OCI-M2 (cell line): Measurements from ENCODE around the gene HTR1D.
A peak's percentile ranks its signal among the peaks of the same experiment; 100 is the strongest.

ENCODE experiments used
- DNase-seq: peaks from one replicate; lab custom pipeline; 2025; ENCODE audit not compliant: unreplicated experiment; lab: John Stamatoyannopoulos, UW

Gene HTR1D

DNA sequence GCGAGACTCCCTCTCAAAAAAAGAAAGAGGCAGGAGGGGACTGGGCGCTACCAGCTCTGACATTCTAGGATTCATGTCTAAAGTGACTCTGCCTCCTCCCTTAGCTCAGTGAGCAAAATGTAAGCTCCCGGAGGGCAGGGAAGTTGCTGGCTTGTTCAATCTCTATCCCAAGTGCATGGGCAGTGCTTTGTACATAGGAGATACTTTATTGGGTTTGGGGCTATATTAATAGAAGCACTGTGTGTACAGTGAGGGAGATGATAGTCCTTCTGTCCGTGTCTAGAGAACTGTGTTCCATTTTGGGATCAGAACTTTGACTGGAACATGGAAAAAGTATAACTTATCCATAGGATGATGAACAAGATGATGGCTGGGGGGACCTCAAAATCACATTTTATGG lies 31.9 kb downstream of the HTR1D start:
- no peak for DNase-seq

DNA sequence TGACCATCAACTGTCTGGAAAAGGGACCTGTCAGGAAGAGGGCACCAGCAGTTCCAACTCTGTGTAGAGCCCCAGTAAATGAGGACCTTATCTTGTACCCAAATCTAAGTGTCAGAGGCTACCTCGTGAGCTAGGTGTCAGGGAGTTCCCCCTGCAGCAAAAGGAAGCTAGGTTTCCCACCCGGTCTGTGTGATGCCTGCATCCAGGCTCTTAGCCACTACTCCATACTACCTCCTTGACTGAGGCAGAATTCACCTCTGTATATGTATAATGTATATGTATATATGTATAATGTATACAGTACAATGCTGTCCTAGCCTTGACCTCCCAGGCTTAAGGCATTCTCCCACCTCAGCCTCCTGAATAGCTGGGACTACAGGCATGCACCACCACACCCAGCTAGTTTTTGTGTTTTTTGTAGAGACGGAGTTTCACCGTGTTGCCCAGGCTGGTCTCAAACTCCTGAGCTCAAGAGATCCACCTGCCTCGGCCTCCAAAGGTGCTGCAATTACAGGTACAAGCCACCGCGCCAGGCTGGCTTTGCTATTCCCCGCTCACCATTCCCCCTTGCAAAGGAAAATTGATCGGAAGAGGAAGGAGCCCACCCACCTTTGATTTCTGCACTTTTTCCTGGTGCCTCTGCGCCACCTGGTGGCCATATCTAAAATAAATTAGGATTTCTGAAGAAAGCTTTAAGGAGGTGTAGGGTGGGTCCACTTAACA lies 32.9 kb downstream of the HTR1D start:
- DNase-seq: no peak

DNA sequence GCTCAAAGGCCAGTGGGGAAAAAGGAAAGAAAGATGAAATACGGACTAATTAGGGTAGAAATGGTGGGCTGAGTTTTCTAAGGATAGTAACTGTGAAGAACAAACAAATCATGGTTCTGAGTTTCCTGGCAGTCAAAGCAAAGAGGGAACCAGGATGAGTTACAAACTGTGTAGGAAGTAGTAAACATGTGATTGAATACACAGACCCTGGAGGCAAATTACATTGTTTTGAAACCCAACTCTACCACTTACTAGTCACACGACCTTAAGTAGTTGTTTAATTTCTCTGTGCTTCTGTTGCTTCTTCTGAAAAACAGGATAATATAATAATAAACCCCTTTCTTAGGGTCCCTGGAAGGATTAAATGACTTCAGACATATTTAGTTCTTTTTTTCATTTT lies 37.4 kb downstream of the HTR1D start:
- no peak for DNase-seq

DNA sequence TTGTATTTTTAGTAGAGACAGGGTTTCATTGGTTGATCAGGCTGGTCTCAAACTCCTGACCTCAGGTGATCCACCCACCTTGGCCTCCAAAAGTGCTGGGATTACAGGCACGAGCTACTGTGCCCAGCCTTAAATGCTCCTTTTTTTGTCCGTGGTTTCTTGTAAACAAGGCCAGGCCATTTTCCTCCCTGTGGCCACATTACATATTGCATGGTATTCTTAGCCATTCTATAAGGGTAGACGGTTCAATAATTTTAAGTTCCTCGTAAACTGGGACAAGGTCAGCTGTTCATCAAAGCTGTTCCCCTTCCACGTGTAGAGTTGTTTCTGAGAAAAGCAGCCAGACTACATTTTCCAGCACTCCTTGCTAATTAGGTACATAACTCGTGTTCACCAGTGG lies 38.4 kb downstream of the HTR1D start:
- no peak for DNase-seq

DNA sequence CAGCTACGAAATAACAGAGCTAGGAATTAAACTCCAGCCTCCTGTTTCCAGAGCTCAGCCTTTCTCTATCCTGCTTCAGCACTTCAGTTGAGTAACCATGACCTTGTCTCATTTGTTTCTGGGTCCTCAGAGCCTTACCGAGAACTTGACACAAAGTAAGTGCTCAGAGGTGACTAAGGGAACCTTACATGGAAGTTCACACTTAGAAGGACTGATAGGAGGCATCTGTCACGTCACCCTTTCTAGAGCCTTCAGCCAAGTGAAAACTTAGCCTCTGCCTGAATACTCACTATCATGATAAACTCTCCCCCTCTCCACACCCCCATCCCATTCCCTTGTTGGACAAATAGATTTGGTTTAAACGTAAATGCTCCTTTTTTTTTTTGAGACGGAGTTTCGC lies 38.9 kb downstream of the HTR1D start:
- DNase-seq: no peak

DNA sequence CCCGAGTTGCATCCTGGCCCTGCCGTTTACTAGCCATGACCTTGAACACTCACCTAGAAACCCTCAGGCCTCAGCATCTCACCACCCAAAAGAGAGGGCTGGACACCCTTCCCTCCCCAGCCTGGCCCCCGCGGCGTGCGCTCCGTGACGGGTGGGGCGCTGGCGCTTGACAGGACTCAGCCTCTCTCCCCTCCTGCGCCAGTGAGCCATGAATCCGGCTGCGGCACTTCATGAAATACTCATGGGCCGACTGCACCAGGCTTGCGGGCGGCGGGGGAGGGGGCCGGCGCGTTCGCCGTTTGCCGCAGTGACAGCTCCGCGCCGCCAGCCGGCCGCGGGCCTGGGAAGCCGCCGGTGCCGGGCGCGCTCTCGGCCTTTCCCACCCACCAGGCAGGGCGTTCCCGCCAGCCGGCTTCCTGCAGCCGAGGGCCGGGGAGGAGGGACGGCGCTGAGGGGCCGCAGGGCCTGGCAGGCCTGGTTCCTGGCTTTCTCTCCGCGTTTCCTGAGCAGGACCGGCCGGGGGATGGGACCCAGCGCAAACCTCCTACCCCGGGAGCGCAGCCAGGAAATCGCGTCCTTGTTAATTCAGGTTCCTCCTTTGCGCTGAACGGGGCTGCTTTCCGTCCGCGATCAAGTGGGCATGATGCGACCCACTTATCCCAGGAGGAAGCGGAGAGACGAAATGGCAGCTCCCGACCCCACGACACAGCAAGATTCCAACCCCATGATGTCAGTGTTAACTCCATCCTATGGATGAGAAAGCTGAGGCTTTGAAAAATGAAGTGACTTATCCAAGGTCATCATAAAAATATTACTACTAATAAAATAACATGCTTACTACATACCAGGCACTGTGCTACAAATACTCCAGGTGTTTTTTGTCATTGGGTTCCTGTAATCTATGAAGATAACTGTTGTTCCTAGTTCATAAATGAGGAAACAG lies 39.6 kb downstream of the HTR1D start:
- no peak for DNase-seq

DNA sequence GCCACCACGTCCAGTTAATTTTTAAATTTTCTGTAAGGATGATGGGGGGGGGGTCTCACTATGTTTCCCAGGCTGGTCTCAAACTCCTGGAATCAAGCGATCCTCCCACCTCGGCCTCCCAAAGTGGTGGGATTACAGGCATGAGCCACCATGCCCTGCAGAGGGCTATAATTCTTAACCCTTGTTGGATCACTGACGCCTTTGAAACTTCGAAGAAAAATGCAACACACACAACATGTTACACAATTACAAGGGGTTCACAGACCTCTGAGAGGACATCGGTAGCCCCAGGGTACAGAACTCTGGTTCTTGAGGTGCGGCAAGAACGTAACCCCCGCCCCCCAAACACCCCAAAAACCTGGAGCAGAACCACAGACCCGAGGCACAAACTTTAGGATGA lies 40.3 kb downstream of the HTR1D start:
- DNase-seq: no peak

DNA sequence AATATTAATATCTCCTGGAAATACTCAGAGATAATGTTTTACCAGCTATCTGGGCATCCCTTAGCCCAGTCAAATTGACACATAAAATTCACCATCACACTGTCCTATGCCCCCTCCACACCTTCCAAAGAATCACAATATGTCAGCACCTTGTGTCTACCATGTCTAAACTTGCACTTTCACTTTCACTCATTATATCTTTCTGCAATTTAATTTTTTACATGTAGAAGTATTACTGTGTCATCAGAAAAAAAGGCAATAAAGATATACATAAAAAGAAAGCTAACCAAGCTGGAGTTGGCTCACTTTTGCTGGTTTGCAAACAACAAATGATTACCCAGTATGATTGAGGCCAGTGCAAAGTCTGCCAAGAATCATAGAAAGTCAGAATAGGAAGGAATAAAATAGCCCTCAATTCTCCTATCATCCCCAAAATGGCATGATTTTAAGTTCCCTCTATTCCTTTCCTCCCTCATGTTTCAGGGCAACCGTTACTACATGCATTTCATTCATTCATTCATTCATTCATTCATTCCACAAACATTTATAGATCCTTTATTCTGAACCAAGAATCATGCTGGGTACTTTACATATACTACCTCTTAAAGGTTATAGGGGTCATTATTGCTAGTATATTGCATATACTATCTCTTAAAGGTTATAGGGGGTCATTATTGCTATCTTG lies 42.7 kb downstream of the HTR1D start:
- DNase-seq: no peak

DNA sequence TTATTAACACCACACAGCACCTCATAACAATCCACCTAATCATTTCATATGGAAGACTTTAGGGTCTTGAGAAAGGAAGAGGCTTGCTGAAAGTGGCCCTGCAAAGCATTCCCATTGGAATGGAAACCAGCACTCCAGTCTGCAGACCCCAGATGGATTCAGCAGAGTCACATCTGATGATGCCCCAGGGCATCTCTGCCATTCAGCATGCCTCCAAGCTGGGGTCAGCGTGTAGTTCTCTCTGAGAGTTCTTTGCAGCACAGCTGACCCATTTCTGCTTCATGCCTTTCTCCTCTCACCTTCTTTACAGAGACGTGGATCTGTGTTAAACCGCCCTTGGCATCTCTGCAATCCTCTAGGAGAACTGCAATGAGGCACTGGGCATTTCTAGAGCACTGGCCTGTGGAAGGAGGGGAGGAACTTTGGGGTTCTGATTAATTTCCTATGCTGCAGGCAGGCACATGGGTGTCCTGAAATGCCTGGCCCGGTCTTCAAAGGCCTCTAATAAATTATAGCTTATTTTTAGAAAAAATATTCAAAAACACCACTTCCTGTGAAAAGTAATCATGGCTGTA lies 46.0 kb downstream of the HTR1D start:
- DNase-seq: no peak

DNA sequence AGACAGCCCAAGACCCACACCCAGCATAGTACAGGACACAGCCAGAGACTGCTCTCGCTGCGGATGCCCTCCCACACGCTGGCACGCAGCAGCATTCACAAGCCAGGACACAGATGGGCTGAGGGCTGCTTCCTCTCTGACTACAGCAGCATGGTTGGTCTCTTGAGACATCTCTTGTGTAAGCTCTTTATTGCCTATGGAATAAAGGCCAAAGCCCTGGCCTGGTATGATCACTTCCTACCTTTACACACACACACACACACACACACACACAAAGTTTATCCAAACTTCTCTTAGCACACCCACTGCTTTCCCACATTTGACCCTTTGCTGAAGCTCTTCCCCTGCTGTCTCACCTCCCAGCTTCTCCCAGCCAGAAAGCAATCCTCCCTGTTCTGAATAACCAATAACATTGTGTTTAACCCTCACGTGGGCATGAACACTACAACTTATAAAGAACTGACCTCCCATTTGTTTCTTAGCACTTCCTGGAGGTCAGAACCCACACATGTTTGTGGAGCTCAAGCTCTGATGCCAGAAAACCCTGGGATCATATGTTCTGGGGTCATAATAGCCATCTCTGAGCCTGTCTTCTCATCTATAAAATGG lies 47.5 kb downstream of the HTR1D start:
- no peak for DNase-seq

DNA sequence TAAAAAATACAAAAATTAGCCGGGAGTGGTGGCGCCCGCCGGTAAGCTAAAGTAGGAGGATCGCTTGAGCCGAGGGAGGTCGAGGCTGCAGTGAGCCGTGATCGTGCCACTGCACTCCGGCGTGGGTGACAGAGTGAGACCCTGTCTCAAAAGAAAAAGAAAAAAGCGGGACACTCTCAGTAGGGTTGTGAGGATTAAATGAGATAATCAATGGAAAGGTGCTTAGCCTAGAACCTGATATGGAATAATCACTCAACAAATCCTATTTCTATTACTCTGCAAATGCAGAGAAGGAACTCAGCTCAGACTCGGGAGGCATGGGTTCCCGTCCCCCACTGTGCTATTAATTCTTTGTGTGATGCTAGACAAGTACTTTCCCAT lies 48.1 kb downstream of the HTR1D start:
- DNase-seq: no peak

DNA sequence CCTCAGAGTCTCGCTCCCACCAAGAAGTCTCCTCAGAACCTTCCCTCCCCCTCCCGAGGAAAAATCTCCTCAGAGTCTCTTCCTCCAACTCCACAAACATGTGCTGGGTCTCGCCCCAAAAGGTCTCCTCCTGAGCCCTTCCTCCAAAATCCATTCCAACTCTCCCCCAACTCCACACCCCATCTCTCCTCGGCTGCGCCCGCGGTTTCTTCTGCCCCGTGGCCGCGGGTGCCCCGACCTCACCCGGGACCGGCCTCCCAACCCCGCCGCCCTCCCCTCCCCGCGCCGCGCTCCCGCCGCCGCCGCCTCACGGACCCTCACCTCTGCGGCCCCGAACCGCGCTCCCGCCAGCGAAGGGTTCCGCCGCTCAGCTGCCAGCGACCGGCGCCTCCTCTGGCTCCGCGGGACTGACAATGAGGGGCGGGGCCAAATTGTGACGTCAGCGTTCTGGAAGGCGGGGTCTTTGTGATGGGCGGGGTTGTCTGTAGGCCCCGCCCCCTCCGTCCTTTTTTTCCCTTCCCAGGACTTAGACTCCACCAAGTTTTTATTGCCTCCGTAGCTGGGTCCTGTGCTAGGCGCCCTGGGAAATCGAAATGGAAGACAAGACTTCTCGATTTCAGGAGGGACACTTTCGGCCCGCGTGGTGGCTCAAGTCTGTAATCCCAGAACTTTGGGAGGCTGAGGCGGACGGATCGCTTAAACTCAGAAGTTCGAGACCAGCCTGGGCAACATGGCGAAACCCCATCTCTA lies 48.7 kb downstream of the HTR1D start, which contains the start of gene LUZP1:
Gene LUZP1, minus strand, starts transcription at position 412 of the 750 bp plus-strand sequence.
- peak; percentile 68 for DNase-seq

DNA sequence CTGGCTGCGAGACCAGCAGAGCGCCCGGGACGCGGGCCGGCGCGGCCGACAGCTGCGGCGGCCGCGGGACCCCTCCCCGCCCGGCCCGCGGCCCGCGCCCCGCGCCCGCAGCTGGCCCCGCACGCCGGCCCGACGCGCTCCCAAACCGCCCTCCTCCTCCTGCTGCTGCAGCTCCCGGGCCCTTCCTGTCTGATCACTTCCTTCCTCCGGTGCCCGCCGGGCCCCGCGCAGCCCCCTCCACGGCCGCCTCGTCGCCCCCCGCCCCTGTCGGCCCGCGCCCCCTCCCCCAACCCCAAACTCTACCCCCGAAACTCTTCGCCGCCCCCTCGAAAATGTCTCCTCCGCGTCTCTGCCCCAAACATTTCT lies 49.2 kb downstream of the HTR1D start:
- no peak for DNase-seq

DNA sequence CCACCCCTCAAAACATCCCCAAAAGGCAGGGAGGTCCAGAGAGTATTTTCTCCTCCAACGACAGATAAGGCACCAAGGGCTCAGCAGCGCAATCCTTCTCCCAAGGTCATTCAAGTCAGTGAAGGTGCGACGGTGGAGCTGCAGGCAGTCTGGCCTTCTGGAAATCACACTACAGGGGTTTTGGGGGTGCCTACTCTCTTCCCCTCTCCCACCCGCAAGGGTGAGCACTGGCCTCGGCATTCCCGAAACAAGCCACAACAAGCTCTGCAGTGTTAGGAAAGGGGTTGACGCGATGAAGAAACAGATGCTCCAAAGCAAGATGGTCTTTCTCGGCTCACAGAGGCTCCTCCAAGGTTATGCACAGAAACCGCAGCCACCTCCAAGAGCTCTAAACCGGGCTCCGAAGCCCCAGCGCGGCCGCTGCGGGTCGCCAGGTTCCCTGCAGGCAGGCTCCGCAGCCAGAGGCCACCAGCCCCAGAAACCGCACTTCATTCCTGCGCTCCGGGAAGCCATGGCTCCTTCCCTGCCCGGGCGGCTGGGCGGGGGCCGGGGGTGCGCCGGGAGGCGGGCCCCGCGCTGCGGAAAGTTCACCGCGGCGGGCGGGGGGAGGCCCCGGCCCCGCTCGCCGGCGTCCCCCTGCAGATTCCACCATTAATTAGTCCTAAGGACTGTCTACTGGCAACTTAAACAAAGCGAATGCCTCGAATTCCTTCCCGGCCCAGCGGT lies 49.8 kb downstream of the HTR1D start:
- no peak for DNase-seq

DNA sequence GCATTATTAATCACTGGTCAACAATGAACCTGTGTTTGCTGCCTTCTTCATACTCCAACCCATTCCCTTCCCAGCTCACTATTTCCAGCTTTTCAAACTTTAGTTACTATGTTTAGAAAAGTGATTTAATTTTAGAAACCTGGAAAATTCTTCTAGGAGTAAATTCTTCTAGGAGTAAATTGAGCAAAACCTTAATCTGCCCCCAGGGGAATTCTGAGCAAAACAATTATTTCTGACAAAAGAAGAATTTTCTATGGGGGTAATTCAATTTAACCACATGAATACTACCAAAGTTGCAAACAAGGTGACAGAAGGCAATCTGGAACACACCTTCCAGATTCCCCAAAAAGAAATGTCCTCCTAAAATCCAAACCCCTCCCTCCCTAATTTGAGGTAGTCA lies 50.4 kb downstream of the HTR1D start:
- DNase-seq: no peak

DNA sequence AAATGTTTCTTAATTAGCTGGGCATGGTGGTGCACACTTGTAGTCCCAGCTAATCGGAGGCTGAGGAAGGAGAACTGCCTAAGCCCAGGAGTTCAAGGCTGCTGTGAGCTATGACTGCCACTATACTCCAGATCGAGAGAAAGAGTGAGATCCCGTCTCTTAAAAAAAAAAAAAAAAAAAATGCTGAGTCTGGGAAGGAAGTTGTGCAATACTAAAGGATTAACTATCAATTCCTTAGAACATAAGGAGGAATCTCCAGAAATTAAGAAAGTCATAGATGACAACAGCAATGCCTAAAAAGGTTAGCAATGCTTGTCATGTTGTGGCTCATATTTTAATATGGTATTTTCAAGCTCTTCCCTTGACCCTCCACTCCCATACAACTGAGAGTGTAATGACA lies 53.9 kb downstream of the HTR1D start:
- DNase-seq: no peak

DNA sequence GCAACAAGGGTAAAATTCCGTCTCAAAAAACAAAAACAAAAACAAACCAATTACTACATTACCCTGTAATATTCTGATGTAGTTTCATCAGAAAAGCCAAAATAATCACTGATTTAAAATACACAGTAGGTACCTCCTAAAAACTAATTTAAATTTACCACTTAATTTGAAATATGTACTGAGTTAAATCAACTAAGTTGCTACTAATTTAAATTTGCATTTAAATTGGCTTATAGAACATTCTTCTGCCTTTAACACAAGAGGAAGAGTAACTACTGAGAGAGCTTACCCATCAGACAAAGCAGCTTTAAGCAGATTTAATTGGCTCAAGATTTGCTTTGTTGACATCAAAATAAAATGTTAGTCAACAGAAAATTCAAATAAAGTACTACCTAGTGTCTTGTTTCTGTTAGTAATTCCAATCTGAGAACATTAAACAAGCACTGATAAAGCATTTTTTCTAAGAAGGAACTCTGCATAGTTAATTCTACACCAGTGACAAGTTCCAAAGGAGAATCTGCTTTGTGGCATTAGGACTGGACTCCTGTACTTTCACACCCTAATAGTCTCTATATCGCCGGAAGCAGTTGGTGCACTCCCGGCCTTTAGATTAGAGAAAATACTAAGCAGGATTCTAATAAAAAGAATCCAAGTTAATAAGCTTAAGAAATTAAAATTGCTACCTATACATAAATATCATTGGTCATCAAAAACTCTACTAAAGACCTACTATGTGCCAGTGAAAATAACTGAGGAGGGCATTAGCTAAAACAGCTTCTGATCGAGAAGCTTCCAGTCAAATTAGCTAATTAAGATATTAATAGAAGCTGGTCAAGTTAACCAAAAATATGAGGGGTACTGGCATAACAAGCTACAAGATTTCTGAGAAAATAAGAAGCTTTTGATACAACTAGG lies 57.1 kb downstream of the HTR1D start:
- DNase-seq: no peak

DNA sequence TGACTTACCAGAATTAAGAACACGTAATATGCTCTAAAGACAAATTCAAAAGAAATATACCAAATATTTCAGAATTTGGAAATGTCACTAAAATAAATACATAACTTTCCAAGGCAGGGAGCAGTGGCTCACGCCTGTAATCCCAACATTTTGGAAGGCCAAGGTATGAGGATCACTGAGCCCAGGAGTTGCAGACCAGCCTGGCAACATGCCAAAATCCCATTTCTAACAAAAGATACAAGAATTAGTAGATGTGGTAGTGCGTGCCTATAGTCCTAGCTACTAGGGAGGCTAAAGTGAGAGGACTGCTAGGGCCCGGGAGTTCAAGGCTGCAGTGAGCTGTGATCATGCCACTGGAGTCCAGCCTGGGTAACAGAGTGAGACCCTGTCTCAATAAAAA lies 60.4 kb downstream of the HTR1D start:
- no peak for DNase-seq
